GM21447 (cell line): ENCODE data around the gene MIB2.
"Not testable (repeated sequence)": the region's sequence is repeated elsewhere in the genome, so short reads cannot be mapped to it uniquely, and the experiment has no call there.

Experiments used
- ATAC-seq: cut with Tn5 transposase; IDR thresholded peaks from one replicate; pipeline ENCODE4 v1.9.1; 2021; ENCODE audit not compliant: unreplicated experiment

Gene MIB2

DNA sequence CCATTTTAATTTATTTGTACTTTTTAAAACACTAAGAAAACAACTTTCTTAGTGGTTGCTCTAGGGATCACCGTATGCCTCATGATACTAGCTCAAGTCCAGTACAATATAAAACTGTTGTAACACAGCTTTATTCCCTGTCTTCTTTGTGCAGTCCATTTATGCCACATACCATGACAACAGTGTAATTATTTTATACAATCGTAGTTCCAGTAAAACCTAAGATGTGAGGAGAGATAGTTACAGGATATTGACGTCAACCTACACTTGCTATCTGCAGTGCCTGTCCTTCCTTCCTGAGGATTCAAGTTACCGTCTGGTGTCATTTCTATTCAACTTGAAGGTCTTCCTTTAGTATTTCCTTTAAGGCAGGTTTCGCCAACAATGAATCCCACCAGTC is 31.0 kb downstream of the MIB2 start:
- not testable (repeated sequence) for ATAC-seq

DNA sequence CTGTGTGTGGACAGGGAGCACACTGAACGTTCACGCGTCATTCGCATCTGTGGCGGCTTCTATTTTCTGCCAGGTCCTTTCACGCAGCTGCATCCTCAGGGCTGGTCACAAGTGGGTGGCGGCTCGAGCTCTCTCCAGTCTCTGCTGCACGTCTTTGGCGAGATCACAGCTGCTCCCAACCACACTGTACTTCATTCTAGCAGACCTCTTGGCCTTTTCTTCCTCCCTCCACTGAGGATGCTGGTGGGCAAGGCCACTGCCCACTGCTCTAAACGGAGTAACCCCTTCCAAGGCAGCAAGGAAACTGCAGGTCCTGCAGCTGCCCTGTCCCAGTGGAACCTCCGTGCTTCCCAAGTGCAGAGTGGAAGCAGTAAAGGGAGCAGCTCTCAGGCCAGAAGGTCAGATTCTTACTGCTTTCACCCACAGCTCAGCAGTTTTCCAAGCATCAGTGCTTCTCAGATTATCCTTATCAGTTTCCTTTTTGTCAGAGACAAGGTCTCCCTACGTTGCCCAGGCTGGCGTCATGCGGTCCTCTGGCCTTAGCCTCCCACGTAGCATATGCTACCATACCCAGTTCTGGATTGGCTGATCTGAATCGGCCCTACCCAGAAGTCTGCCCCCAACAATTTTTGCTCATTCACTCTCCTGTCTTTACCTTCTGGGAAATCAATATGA is 32.4 kb downstream of the MIB2 start:
- not testable (repeated sequence) for ATAC-seq

DNA sequence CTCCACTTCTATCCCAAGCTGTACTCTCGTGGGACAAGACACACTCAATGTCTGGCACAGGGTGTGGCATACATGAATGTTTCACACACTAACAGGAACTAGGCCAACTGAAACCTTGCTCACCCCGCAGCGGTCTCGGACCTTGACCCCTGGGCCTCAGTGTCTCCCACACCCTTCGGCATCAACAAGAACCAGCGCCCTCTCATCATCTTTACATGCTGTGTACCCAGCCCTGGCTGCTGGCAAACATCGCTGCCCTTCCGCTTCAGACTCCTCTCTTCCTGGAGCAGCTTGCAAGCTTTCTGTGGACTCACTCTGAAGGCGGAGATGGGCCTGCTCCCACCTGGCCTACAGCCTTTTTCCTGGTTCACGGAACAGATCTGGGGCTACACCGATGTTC is 33.0 kb downstream of the MIB2 start:
- ATAC-seq: not testable (repeated sequence)

DNA sequence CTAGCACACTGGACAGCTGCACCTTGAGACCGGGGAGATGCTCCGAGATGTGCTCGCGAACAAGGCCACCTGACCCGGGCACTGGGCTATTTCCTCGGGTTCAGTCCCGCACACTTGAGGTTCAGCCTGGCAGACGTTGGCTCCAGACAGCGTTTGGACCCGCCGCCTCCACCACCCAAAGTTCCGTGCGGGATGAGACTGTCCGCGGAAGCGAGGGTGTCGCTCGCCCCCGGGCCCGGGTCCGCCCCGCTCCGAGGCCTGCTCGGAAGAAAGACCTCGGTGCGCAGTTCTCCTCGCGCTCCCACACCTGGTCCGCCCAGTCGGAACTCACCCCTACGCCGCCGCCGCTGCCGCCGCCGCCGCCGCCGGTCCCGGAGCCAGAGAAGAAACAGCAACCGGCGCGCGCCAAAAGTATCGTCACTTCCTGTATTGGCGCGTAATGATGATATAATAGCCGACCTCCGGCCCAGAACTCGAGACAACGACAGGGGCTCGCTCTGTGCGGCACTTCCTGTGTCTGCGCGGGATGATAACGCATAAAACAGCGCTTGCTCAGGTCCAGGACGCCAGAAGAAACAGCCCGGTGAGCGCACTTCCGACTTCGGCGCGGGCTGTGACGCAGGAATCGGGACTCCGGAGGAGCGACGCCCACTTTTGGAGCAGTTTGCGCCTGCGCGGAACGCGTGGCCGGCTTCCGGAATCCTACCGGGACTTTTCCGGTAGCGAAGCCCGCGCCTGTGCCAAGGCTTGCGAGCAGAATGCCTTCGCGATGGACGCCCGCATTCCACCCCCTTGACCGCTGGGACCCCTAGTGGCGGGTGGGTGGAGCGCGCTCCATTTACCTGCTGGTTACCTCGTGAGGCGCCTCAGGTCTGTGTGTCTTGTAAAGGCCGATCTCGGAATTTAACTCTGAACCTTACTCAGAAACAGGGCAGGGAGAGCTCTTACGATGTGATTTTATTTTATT is 43.6 kb downstream of the MIB2 start, which contains the start of gene CDK11B:
TSS of gene CDK11B (minus strand) at position 422 of the 967 bp plus-strand sequence. CDS start 1,519 bp downstream, outside the sequence.
- peak; percentile 80 for ATAC-seq

DNA sequence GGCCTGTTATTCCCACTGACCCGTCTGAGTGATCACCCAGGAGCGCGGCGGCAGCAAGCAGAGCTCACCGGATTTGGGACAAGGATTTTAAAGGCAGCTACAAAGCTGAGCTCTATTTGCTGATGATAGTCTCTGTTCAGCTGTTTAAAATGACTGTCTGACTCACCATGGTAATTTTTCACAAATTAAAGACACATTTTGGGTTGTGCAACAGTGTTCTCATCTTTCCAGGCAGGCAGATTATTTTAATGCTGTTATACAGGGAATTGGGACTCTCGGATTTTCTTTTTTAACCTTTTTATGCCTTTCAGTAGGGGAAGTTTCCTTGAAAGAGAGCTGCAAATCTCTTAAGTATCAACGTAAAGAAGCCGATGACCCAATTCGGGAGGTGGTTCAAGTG is 47.1 kb downstream of the MIB2 start:
- not testable (repeated sequence) for ATAC-seq

DNA sequence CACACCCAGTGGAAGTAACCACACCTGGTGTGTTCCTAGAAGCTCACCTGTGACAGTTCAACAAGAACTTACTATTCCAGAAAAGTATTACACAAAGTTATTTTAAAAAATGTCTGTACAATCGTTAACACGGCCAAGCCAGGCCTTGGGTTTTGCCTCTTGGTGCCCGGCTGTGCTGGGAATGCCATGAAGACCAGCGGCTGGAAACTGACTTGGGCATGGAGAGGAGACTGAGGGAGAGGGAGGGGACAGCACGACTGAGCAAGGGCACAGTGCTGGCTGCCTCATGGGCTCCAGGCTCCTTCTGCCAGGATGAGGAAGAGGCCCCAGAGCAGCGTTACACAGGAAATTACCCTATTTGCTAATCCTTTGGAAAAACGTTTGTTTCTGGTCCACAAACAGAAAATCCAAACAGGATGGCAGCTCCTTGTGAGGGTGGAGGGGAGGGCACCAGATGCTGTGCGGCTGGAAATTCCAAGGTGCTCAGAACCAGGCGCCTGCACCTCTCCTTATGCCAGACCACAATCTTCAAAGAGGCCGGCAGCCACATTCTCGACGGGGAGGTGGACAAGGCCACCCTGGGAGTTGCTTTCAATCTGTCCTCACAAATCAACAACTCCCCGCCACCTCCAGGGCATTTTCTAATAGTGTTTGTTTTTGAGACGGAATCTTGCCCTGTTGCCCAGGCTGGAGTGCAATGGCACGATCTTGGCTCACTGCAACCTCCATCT is 47.7 kb downstream of the MIB2 start:
- not testable (repeated sequence) for ATAC-seq

DNA sequence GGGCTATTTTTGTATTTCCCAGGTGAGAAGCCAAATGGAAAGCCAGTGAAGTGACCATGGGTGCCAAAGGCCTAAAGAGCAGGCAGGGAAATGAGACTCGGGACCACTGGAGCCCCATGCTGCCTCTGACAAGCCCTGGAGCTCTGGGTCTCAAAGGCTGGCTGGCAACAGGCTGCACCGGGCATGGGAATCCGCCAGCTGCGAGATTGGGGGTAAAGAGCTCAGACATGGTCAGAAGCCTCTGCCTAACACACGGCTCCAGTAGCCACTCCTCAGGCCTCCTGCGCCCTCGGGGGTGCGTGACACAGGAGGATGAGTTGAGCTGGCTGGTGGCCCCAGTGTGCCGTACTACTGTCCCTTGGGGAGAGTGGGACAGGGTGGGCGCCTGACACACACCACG is 49.0 kb downstream of the MIB2 start:
- ATAC-seq: not testable (repeated sequence)

DNA sequence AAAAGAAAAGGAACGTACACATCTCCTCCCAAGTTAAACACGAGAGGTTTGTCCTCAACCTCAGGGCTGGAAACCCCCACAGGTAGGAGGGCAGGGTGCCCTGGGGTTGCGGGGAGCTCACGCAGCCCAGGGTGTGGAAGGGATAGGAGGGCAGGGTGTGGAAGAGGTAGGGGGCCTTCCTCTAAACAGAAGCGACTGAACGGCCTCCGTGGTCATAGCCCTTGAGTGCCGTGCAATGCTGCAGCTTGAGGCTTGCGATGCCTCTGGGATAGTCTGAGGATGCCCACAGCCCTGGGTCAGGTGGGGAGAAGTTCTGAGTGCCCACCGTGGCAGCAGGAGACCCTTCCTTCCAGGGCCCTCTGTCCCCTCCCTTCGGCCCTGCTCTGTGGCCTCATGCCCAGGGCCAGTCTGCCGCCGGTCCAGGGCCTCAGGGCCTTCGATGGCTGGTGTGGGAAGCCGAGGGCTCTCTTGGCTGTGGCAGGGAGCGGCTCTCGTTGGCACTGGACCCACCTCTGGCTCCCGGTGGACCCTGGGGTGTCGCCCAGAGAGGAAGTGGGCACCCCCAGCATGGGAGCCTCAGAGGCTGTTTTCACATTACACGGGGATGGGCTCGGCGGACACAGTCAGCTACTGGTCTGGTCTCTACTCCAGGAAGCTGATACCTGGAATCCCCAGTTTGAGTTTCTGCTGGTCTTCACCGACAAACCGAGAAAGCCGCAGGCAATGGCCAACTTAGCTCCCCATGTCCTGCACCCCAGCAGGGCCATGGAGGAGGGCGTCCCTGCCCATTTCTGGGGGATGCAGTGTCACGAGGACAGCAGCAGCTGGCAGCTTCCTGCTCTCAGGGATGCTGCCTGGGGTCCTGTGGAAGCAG is 49.9 kb downstream of the MIB2 start:
- ATAC-seq: no peak

DNA sequence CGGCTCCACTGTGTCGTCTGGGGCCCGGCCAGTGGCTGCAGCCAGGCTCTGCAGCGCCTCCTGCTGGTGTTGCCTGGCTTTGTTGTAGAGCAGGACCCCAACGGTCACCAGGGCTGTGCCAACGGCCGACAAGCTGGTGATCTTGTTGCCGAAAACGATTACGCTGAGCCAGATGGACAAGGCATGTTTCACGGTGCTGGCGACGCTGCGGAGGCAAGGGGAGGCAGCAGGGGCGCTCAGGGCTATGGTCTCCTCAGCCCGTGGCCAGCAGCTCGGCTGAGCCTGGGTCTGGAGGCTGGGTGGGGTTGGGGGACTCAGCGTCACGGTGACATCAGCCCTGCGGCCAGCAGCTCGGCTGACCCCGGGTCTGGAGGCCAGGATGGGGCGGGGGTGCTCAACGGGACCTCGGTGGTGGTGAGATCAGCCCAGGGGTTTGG is 50.5 kb downstream of the MIB2 start:
- no peak for ATAC-seq

DNA sequence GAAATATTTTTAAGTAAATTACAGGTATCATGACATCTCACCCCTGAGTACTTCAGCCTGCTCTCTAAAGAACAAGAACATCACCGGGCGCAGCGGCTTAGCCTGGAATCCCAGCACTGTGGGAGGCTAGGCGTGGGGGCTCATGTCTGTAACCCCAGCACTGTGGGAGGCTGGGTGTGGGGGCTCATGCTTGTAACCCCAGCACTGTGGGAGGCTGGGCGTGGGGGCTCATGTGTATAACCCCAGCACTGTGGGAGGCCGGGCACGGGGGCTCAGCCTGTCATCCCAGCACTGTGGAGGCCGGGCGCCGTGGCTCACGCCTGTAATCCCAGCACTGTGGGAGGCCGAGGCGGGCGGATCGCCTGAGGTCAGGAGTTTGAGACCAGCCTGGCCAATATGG is 51.2 kb downstream of the MIB2 start:
- no peak for ATAC-seq

DNA sequence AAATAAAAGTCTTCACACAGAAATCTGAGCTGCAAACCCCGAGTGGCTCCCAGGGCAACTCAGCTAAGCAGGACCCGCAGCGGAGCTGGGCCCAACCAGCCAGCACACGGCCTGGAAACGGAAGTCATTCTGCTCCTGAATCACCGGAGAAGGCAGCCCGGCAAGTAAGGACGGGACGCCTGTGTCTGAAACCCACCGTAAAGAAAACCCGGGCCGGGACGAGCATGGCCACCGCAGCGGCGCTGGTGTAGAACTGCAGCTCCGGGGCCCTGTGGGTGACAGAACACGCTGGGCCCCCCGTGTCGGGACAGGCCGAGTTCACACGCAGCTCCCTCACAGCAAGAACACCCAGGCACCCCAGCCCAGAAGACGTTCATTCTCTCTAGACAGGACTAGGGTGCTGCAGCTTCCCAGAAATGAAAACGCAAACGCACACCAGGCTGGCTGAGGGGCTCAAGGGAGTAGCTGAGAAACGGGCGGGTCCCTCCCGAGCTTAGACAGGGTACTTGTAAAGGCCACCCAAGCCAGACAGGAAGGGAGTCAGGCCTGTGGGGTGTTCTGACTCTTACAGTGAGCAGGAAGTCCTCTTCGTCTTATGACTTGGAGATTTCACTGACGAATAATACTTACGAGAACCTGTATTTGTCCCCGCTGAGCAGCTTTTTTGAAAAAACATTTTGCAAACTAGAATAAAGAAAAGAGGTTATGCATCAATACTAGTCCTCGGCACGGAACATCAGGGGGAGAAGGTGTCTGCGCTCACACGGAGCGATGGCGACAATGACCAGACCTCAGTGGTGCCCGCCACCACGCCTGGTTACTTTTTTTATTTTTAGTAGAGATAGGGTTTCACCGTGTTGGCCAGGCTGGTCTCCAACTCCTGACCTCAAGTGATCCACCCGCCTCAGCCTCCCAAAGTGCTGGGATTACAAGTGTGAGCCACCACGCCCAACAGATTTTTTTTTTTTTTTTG is 54.5 kb downstream of the MIB2 start:
- ATAC-seq: no peak

DNA sequence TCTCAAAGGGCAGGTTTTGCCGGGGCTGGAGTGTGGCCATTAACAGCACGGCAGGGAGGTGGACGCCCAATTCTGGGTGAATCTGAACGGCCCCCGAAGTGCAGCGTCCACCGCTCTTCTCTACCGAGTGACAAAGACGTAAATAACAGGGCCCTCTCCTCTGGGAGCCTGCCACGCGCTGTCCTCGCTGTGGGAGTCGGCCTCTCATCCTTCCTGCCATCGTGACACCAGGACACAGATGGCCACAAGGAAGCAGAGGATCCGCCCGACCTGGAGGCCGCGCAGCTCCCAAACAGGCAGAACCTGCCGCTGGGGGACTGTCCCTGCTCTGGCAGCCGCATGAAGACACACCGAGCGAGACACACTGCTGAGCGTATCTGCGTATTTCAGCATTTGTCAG is 55.6 kb downstream of the MIB2 start:
- no peak for ATAC-seq

DNA sequence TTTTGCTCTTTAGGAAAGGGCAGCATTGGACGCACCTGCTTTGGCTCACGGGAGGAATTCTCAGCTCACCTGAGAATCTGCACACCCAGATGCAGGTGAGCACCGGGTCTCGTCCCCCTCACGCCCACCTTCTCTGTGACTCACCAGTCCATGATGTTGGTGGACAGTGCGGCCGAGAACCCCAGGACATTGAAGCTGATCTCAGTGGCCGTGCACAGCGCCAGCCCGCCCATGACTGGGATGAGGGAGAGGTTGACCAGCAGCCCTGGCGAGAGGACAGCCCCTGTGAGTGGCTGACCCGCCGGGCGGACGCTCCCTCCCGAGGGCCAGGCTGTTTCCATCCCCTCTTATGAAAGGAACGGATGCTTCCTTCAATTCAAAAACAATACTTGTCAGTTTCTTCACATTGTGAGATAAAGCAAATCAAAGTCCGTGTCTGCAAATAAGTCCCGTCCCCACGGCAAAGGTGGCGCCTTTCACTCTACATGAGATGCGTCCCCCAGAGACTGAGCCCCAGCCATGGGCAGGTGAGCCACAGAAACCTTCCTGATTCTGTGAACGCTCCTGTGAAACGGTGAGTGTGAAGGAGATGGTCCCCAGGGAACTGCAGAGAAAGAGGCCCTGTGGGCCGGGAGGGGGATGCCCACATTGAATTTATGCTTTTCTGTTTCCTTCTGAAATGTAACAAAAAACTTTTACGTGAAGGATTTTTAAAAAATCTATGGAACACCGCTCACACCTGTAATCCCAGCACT is 56.2 kb downstream of the MIB2 start:
- no peak for ATAC-seq

DNA sequence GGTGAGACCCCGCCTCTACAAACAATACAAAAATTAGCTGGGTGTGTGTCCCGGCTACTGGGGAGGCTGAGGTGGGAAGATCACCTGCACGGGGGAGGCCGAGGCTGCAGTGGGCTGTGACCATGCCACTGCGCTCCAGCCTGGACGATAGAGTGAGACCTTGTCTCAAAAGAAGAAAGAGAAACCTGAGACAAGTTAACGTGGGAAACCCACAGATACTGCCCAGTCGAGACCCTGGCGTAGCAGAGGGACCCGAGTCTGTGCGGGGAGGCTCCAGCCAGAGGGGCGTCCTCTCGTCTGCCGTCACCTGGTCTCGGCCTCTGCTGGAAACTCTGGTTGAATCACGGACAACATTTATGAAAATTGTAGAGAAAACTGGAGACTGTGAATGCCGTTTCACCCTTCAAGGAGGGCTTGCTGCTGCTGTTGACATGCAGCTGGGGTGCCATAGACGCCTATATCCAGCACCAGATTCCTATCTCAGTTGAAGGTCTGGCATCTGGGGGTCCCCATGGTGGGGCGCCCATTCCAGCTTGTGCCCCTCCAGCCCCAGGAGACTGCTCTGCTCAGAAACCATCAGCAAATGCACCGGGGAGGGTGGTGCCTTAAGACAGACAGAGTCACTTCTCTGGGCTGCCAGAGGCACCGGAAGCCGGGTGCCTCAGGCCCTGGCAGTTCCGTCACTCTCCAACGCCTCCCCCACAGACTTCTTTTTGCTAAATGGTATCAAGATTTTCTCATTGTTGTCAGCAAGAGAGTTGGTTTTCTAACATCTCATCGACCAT is 57.1 kb downstream of the MIB2 start:
- ATAC-seq: no peak

DNA sequence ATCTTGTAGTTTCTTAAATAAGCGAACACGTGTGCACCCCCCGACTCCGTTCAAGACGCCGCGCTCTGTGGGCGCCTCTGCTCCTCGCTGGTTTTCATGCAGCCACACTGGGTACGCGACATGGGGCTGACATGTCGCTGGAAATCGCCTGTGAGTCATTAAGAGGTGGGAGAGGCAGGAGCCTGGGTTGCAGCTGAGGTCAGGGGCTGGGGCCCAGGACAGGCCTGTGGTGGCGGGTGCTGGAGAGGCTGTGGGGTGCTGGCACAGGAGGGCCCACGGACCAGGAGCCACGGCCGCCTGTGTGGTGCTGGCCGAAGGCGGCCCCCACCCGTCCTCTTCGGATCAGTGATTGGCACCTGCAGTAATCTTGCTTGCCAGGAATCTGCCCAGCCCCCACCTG is 59.5 kb downstream of the MIB2 start:
- ATAC-seq: not testable (repeated sequence)

DNA sequence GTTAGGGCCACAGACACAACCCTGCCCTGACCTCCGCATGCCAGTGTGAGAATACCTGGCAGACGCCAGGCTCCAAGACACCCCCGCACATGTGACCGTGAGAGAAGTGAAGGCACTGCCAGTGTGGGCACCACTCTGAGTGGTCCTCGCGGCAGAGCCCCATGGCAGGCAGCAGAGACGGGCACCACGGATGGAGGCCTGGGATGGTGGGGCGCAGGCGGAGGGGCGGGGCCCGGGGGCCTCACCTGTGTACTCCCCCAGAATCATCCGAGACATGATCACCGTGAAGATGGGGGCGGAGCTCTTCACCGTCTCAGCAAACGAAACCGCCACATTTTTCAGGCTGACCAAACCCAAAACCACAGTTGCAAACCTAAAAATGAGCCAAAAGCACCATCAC is 59.9 kb downstream of the MIB2 start:
- ATAC-seq: not testable (repeated sequence)

DNA sequence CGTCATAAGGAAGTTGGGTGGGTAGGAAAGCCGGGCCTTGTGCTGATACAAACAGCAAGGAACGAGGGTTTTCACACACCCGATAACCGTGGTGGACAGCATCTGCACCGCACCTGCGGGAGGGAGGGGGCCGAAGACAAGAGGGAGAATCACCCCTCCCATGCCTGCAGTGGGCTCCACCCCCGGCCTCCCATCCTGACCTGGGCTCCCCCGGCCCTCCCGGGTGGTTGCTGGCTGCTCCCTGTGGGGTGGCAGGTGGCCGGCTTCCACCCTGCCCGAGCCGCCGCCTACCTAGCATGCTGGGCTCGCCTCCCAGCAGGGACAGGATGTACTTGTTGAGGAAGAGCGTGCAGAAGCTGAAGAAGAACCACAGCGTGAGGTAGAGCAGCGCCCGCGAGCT is 60.8 kb downstream of the MIB2 start:
- not testable (repeated sequence) for ATAC-seq
